GM18502 (cell line): Measurements from ENCODE around the gene CMIP.

Source experiments
- ATAC-seq: cut with Tn5 transposase; IDR thresholded peaks from one replicate; pipeline ENCODE4 v1.9.1; 2021; ENCODE audit warnings: mild to moderate bottlenecking; ENCODE audit not compliant: unreplicated experiment, poor library complexity

Gene CMIP

GRCh38 chr16:81491541-81492188 is 47.1 kb downstream of the CMIP start:
- ATAC-seq = no peak

GRCh38 chr16:81492311-81492761 is 47.7 kb downstream of the CMIP start:
- no peak for ATAC-seq

GRCh38 chr16:81492965-81493754 is 48.6 kb downstream of the CMIP start:
- ATAC-seq = no peak

- ATAC-seq = no peak
These were observed 49.3 kb downstream of the CMIP start for GRCh38 chr16:81493755-81494433.

- ATAC-seq = no peak
These were observed 49.8 kb downstream of the CMIP start for GRCh38 chr16:81494434-81494806.

GRCh38 chr16:81494888-81495287 is 50.3 kb downstream of the CMIP start:
- ATAC-seq = no peak

GRCh38 chr16:81495321-81496234 is 51.0 kb downstream of the CMIP start:
- no peak for ATAC-seq

- ATAC-seq = no peak
These were observed 51.7 kb downstream of the CMIP start for GRCh38 chr16:81496321-81496720.

- ATAC-seq = no peak
These were observed 52.1 kb downstream of the CMIP start for GRCh38 chr16:81496742-81497141.

GRCh38 chr16:81497690-81498089 is 53.1 kb downstream of the CMIP start:
- ATAC-seq = no peak

GRCh38 chr16:81498351-81498750 is 53.7 kb downstream of the CMIP start:
- no peak for ATAC-seq

GRCh38 chr16:81499576-81500380 is 55.2 kb downstream of the CMIP start:
- ATAC-seq = no peak

GRCh38 chr16:81500833-81501521 is 56.4 kb downstream of the CMIP start:
- ATAC-seq = no peak

GRCh38 chr16:81502396-81503070 is 57.9 kb downstream of the CMIP start:
- ATAC-seq = no peak

GRCh38 chr16:81505011-81505661 is 60.5 kb downstream of the CMIP start:
- ATAC-seq = peak; percentile 73

GRCh38 chr16:81509404-81509803 is 64.8 kb downstream of the CMIP start:
- ATAC-seq = no peak

GRCh38 chr16:81510016-81510415 is 65.4 kb downstream of the CMIP start:
- ATAC-seq = no peak

- ATAC-seq = no peak
These were observed 66.8 kb downstream of the CMIP start for GRCh38 chr16:81511371-81511770.
